HepG2 (cell line): ENCODE results near the gene TWNK. TPM values are rescaled to one million over a fixed set of nuclear protein-coding genes. Genes with fewer than 3 reads are reported as not detected.

Source experiments
- ARHGAP35 ChIP-seq: sonication (generic); formaldehyde crosslinking; IDR thresholded peaks from 2 replicates; pipeline ENCODE4 v1.9.0; 2022; ENCODE audit warnings: mild to moderate bottlenecking, inconsistent platforms, moderate library complexity, missing genetic modification reagents, borderline replicate concordance
- ATAD3A ChIP-seq: sonication (generic); formaldehyde crosslinking; IDR thresholded peaks from 2 replicates; pipeline ENCODE4 v1.4.0; 2020; ENCODE audit warnings: missing genetic modification reagents
- ATRX ChIP-seq: sonication (generic); formaldehyde crosslinking; IDR thresholded peaks from 2 replicates; pipeline ENCODE4 v1.4.0; 2020; ENCODE audit warnings: missing genetic modification reagents, borderline replicate concordance
- ISX ChIP-seq: sonication (generic); formaldehyde crosslinking; conservative IDR thresholded peaks from 2 replicates; pipeline ENCODE4 v1.5.0; 2020; ENCODE audit warnings: missing genetic modification reagents
- JARID2 ChIP-seq: sonication (generic); formaldehyde crosslinking; IDR thresholded peaks from 2 replicates; pipeline ENCODE4 v1.8.1; 2023; ENCODE audit warnings: missing genetic modification reagents, inconsistent platforms; ENCODE audit not compliant: insufficient replicate concordance
- KDM5A ChIP-seq: fragments of 200-600 bp; sonication (generic); IDR thresholded peaks from 2 replicates; pipeline ENCODE4 v1.7.0; 2018; ENCODE audit warnings: antibody characterized with exemption, mild to moderate bottlenecking, low read length, borderline replicate concordance
- KDM6A ChIP-seq: IDR thresholded peaks from 2 replicates; pipeline ENCODE4 v1.6.1; 2016; ENCODE audit warnings: low read depth
- MAFK ChIP-seq, 2 experiments: IDR thresholded peaks in 1 of 2; conservative IDR thresholded peaks in 1 of 2; 2 replicates each; pipeline ENCODE4 v1.6.1; 2011; ENCODE audit warnings: improper control_type of control experiment in 2 of 2, low read length in 2 of 2
- NKX3-1 ChIP-seq: sonication (generic); formaldehyde crosslinking; IDR thresholded peaks from 2 replicates; pipeline ENCODE4 v1.5.0; 2020; ENCODE audit warnings: missing genetic modification reagents
- POGK ChIP-seq: sonication (generic); formaldehyde crosslinking; conservative IDR thresholded peaks from 2 replicates; pipeline ENCODE4 v1.8.0; 2022; ENCODE audit warnings: mild to moderate bottlenecking, moderate library complexity, missing genetic modification reagents
- RFXAP ChIP-seq: sonication (generic); formaldehyde crosslinking; IDR thresholded peaks from 2 replicates; pipeline ENCODE4 v1.4.0; 2020; ENCODE audit warnings: missing genetic modification reagents, borderline replicate concordance
- SNAPC2 ChIP-seq: sonication (generic); formaldehyde crosslinking; IDR thresholded peaks from 2 replicates; pipeline ENCODE4 v1.8.1; 2022; ENCODE audit warnings: mild to moderate bottlenecking, missing genetic modification reagents
- SRF ChIP-seq: IDR thresholded peaks from 2 replicates; pipeline ENCODE4 v1.6.1; 2011; ENCODE audit warnings: mild to moderate bottlenecking, low read depth, low read length, moderate library complexity
- TEF ChIP-seq: sonication (generic); formaldehyde crosslinking; IDR thresholded peaks from 2 replicates; pipeline ENCODE4 v1.5.0; 2020; ENCODE audit warnings: missing genetic modification reagents
- XBP1 ChIP-seq: sonication (generic); formaldehyde crosslinking; IDR thresholded peaks from 2 replicates; pipeline ENCODE4 v1.5.0; 2020; ENCODE audit warnings: missing genetic modification reagents
- ZBTB10 ChIP-seq: sonication (generic); formaldehyde crosslinking; IDR thresholded peaks from 2 replicates; pipeline ENCODE4 v1.4.0; 2020; ENCODE audit warnings: missing genetic modification reagents, borderline replicate concordance
- ZBTB20 ChIP-seq: sonication (generic); formaldehyde crosslinking; IDR thresholded peaks from 2 replicates; pipeline ENCODE4 v1.8.1; 2023; ENCODE audit warnings: missing genetic modification reagents, low read depth, mild to moderate bottlenecking, borderline replicate concordance
- ZBTB34 ChIP-seq: sonication (generic); formaldehyde crosslinking; IDR thresholded peaks from 2 replicates; pipeline ENCODE4 v1.8.0; 2022; ENCODE audit warnings: mild to moderate bottlenecking, missing genetic modification reagents
- ZEB1 ChIP-seq: IDR thresholded peaks from 2 replicates; pipeline ENCODE4 v1.6.1; 2012; ENCODE audit warnings: mild to moderate bottlenecking, low read depth, inconsistent platforms; ENCODE audit not compliant: insufficient replicate concordance
- ZNF335 ChIP-seq: sonication (generic); formaldehyde crosslinking; IDR thresholded peaks from 2 replicates; pipeline ENCODE4 v1.4.0; 2020; ENCODE audit warnings: missing genetic modification reagents
- ZNF33B ChIP-seq: sonication (generic); formaldehyde crosslinking; IDR thresholded peaks from 2 replicates; pipeline ENCODE4 v1.5.1; 2020; ENCODE audit warnings: mild to moderate bottlenecking, missing genetic modification reagents
- ZNF383 ChIP-seq: sonication (generic); formaldehyde crosslinking; IDR thresholded peaks from 2 replicates; pipeline ENCODE4 v1.4.0; 2020; ENCODE audit warnings: missing genetic modification reagents, mild to moderate bottlenecking, borderline replicate concordance
- ZNF501 ChIP-seq: sonication (generic); formaldehyde crosslinking; IDR thresholded peaks from 2 replicates; pipeline ENCODE4 v1.5.1; 2020; ENCODE audit warnings: mild to moderate bottlenecking, moderate library complexity, missing genetic modification reagents
- ZNF782 ChIP-seq: sonication (generic); formaldehyde crosslinking; IDR thresholded peaks from 2 replicates; pipeline ENCODE4 v1.4.0; 2020; ENCODE audit warnings: missing genetic modification reagents, mild to moderate bottlenecking, borderline replicate concordance
- polyA plus RNA-seq, 8 experiments: library from polyadenylated mRNA; depleted of rRNA in 3 of 8; stranded (reverse) in 7 of 8; unstranded in 1 of 8; fragments of >200 nt; fragmentation: Illumina TruSeq in 4 of 8; extraction: Trizol in 4 of 8; gene quantifications; 2 replicates each; pipeline versions ENCODE4 v1.2.1 to v1.2.3, GENCODE V29; 2011 to 2016; ENCODE audit warnings: low read depth in 4 of 8, missing spikeins in 1 of 8, mixed read lengths in 1 of 8; ENCODE audit not compliant: insufficient read depth in 1 of 8
- total RNA-seq, 5 experiments: library from RNA; depleted of rRNA; stranded (reverse); fragments of >200 nt; fragmentation: Illumina TruSeq; extraction: Trizol; gene quantifications; 2 replicates each; pipeline ENCODE4 v1.2.3, GENCODE V29; 2016; ENCODE audit warnings: low read depth in 1 of 5

Gene TWNK
- total and polyA plus RNA-seq, 2 of the 13 experiments (the other 11 are each of a cell fraction or from before 2014, with no cell fraction given), result 10.7 to 16.5 TPM

GRCh38 chr10:101012525-101013364 is 25.4 kb downstream of the TWNK start (continued):
- TF ChIP-seq XBP1 (no peak), KDM5A (no peak), ARHGAP35 (CRISPR knock-in tag) (no peak), ZNF501 (CRISPR knock-in tag) (no peak), KDM6A (CRISPR knock-in tag) (no peak), ATAD3A (CRISPR knock-in tag) (no peak), ZNF33B (no peak), NKX3-1 (CRISPR knock-in tag) (no peak), SRF (no peak), ZNF782 (CRISPR knock-in tag) (no peak), JARID2 (CRISPR knock-in tag) (no peak), ZBTB20 (CRISPR knock-in tag) (no peak), ZNF335 (CRISPR knock-in tag) (0 out of 2 replicates have a peak, but pooled peaks have one; percentile 32), TEF (CRISPR knock-in tag) (no peak), RFXAP (CRISPR knock-in tag) (no peak), ZNF383 (no peak), ZBTB34 (CRISPR knock-in tag) (no peak), SNAPC2 (no peak), POGK (CRISPR knock-in tag) (0 out of 2 replicates have a peak, but pooled peaks have one; percentile 23), ATRX (no peak), MAFK (conservative IDR thresholded peaks at IDR 0.05 in 1 of 2, IDR thresholded peaks at IDR 0.05 in 1 of 2; ENCODE audit: low read length in 2 of 2) (no peak), ZEB1 (no peak), ISX (CRISPR knock-in tag) (no peak), ZBTB10 (CRISPR knock-in tag) (no peak)
